C4-2B (cell line): ENCODE measurements around the gene DNM3.

Source experiments
- H3K27ac ChIP-seq: fragments of 450-650 bp; 2 replicates; pipeline ENCODE4 v1.5.1; 2017
- CTCF ChIP-seq: fragments of 450-650 bp; conservative IDR thresholded peaks from 2 replicates; pipeline ENCODE4 v1.5.1; 2017; ENCODE audit warnings: mild to moderate bottlenecking
- ZFX ChIP-seq: fragments of 450-650 bp; IDR thresholded peaks from 2 replicates; pipeline ENCODE4 v1.6.1; 2017

Gene DNM3

GRCh38 chr1:172179918-172180317 is 338.6 kb downstream of the DNM3 start:
- TF ChIP-seq ZFX (no peak), CTCF (no peak)
- no peak overlapping the region for H3K27ac ChIP-seq

GRCh38 chr1:172180501-172181285 is 339.4 kb downstream of the DNM3 start:
- no peak overlapping the region for H3K27ac ChIP-seq
- TF ChIP-seq CTCF (no peak), ZFX (no peak)

- H3K27ac ChIP-seq: no peak overlapping the region
Measured at GRCh38 chr1:172184506-172185191, 343.4 kb downstream of the DNM3 start.

GRCh38 chr1:172185211-172185610 is 343.9 kb downstream of the DNM3 start:
- no peak overlapping the region for H3K27ac ChIP-seq
- TF ChIP-seq CTCF: no peak
- no peak for TF ChIP-seq ZFX

More at GRCh38 chr1:172184506-172185191, 343.4 kb downstream of the DNM3 start:
- TF ChIP-seq CTCF (no peak), ZFX (no peak)

- H3K27ac ChIP-seq: no peak overlapping the region
- TF ChIP-seq ZFX (no peak), CTCF (no peak)
Measured at GRCh38 chr1:172185996-172186395, 344.7 kb downstream of the DNM3 start.

GRCh38 chr1:172201572-172201971 is 360.3 kb downstream of the DNM3 start:
- no peak overlapping the region for H3K27ac ChIP-seq
- no peak for TF ChIP-seq CTCF
- no peak for TF ChIP-seq ZFX

GRCh38 chr1:172203135-172203823 is 362.0 kb downstream of the DNM3 start:
- no peak for TF ChIP-seq CTCF
- no peak for TF ChIP-seq ZFX
- H3K27ac ChIP-seq: no peak overlapping the region
